CD14-positive monocyte (primary cell): ENCODE measurements around the gene LRP1B. TPM values are rescaled to one million over a fixed set of nuclear protein-coding genes. Genes with fewer than 3 reads are reported as not detected.
A peak's percentile ranks its signal among the peaks of the same experiment; 100 is the strongest.

Experiments used
- DNase-seq, 3 donors: peaks; one replicate each; pipeline ENCODE4 v3.0.0-alpha.2; 2011 to 2022
- H2AFZ ChIP-seq: 2 replicates; pipeline ENCODE4 v1.6.0; 2012; ENCODE audit warnings: mild to moderate bottlenecking, low read depth, low read length, inconsistent platforms; ENCODE audit not compliant: insufficient read depth, poor library complexity, severe bottlenecking
- H3K27ac ChIP-seq, 2 donors: 1 replicate in 1 of 2; 2 replicates in 1 of 2; pipeline ENCODE4 v1.5.1; 2012 to 2013; ENCODE audit warnings: low read length in 2 of 2, control low read depth in 1 of 2, inconsistent platforms in 1 of 2, low read depth in 1 of 2, mild to moderate bottlenecking in 1 of 2
- H3K27me3 ChIP-seq, 2 donors: one replicate each; pipeline versions ENCODE4 v1.6.0 to v1.6.1; 2011 to 2013; ENCODE audit warnings: low read length in 2 of 2; ENCODE audit not compliant: control insufficient read depth in 2 of 2, insufficient read depth in 2 of 2
- H3K36me3 ChIP-seq, 2 donors: replicated peaks in 1 of 2; 1 replicate in 1 of 2; 2 replicates in 1 of 2; pipeline versions ENCODE4 v1.5.1 to v1.6.1; 2012 to 2013; ENCODE audit warnings: low read length in 2 of 2, control low read depth in 1 of 2, inconsistent platforms in 1 of 2, mild to moderate bottlenecking in 1 of 2; ENCODE audit not compliant: insufficient read depth in 2 of 2, control insufficient read depth in 1 of 2
- H3K4me1 ChIP-seq, 2 donors: 1 replicate in 1 of 2; 2 replicates in 1 of 2; pipeline versions ENCODE4 v1.5.1 to v1.6.1; 2012 to 2013; ENCODE audit warnings: low read length in 2 of 2, control low read depth in 1 of 2, inconsistent platforms in 1 of 2, mild to moderate bottlenecking in 1 of 2, moderate library complexity in 1 of 2; ENCODE audit not compliant: insufficient read depth in 2 of 2, control insufficient read depth in 1 of 2
- H3K4me2 ChIP-seq: replicated peaks from 2 replicates; pipeline ENCODE3; 2012; ENCODE audit warnings: low read length, moderate library complexity, mild to moderate bottlenecking; ENCODE audit not compliant: poor library complexity, severe bottlenecking; ENCODE audit errors: extremely low read depth
- H3K4me3 ChIP-seq, 3 experiments: fragments of 200-600 bp in 1 of 3; sonication (generic) in 1 of 3; replicated peaks in 1 of 3; 1 replicate in 2 of 3; 2 replicates in 1 of 3; pipeline ENCODE4 v1.5.1; 2011 to 2013; ENCODE audit warnings: low read length in 3 of 3, mild to moderate bottlenecking in 3 of 3, control low read depth in 2 of 3, low read depth in 2 of 3, inconsistent platforms in 1 of 3, moderate library complexity in 1 of 3
- H3K79me2 ChIP-seq: 2 replicates; pipeline ENCODE4 v1.6.0; 2012; ENCODE audit warnings: mild to moderate bottlenecking, control low read depth, inconsistent platforms, low read length, moderate library complexity; ENCODE audit not compliant: insufficient read depth
- H3K9ac ChIP-seq: 2 replicates; pipeline ENCODE4 v1.6.0; 2017; ENCODE audit warnings: low read length, mild to moderate bottlenecking; ENCODE audit not compliant: insufficient read depth, poor library complexity, severe bottlenecking
- H3K9me3 ChIP-seq, 2 donors: replicated peaks in 1 of 2; 1 replicate in 1 of 2; 2 replicates in 1 of 2; pipeline versions ENCODE4 v1.5.1 to v1.6.1; 2012 to 2013; ENCODE audit warnings: low read length in 2 of 2, control low read depth in 1 of 2; ENCODE audit not compliant: control insufficient read depth in 1 of 2, insufficient read depth in 1 of 2
- H4K20me1 ChIP-seq: 2 replicates; pipeline ENCODE4 v1.6.0; 2012; ENCODE audit warnings: mild to moderate bottlenecking, low read length, control low read depth, moderate library complexity; ENCODE audit not compliant: insufficient read depth
- H3K27ac Mint-ChIP-seq, 7 donors: one replicate each; pipeline ENCODE4 v1.8.0; 2020; ENCODE audit warnings: mild to moderate bottlenecking in 7 of 7, mixed read lengths in 7 of 7, moderate library complexity in 6 of 7, inconsistent platforms in 2 of 7
- H3K27me3 Mint-ChIP-seq, 3 donors: one replicate each; pipeline ENCODE4 v1.8.0; 2021 to 2022; ENCODE audit warnings: low read depth in 3 of 3, mild to moderate bottlenecking in 3 of 3, mixed read lengths in 3 of 3, moderate library complexity in 3 of 3, inconsistent platforms in 1 of 3
- H3K36me3 Mint-ChIP-seq, 2 donors: one replicate each; pipeline ENCODE4 v1.8.0; 2020; ENCODE audit warnings: mixed read lengths in 2 of 2, inconsistent platforms in 1 of 2, mild to moderate bottlenecking in 1 of 2
- H3K4me1 Mint-ChIP-seq: one replicate; pipeline ENCODE4 v1.8.0; 2020; ENCODE audit warnings: mild to moderate bottlenecking, mixed read lengths
- H3K4me3 Mint-ChIP-seq, 2 donors: one replicate each; pipeline ENCODE4 v1.8.0; 2020; ENCODE audit warnings: mild to moderate bottlenecking in 2 of 2, mixed read lengths in 2 of 2, moderate library complexity in 1 of 2
- H3K9me3 Mint-ChIP-seq, 7 donors: one replicate each; pipeline ENCODE4 v1.8.0; 2020 to 2022; ENCODE audit warnings: mixed read lengths in 7 of 7, mild to moderate bottlenecking in 6 of 7, moderate library complexity in 6 of 7, inconsistent platforms in 2 of 7
- CTCF ChIP-seq: fragments of 200-600 bp; IDR thresholded peaks from one replicate; pipeline ENCODE4 v1.8.0; 2022; ENCODE audit warnings: antibody characterized with exemption, mild to moderate bottlenecking
- WGBS: methylation state at CpG from one replicate; pipeline ENCODE4 v1.1.5; 2013; ENCODE audit warnings: missing lambda C conversion rate; ENCODE audit not compliant: insufficient coverage; 5-methylcytosine and 5-hydroxymethylcytosine counted together
- intact Hi-C, 2 donors: fragments of 100-400 bp; cut with micrococcal nuclease; formaldehyde crosslinking; loops; one replicate each; pipeline versions ENCODE4 v1.15.0 to v1.15.1; 2023
- polyA plus RNA-seq, 3 donors: library from polyadenylated mRNA; depleted of rRNA in 1 of 3; unstranded in 2 of 3; stranded (reverse) in 1 of 3; fragments of 300-500 nt in 2 of 3; fragments of >200 nt in 1 of 3; fragmentation: Illumina TruSeq in 2 of 3; gene quantifications; 1 replicate in 2 of 3; 2 replicates in 1 of 3; pipeline ENCODE4 v1.2.3, GENCODE V29; 2012 to 2021

The LRP1B gene
- polyA plus RNA-seq, 3 donors, result not detected

- Mint-ChIP-seq H3K4me1 (no peaks in the 10 kb centered on the region), H3K27ac (no peak overlapping the region), H3K36me3 (no peaks in the 10 kb centered on the region), H3K27me3 (peaks cover 0 to 3% (median 0%) of the 10 kb centered on the region in 3 donors), H3K9me3 (peaks cover 0 to 2% (median 0%) of the 10 kb centered on the region in 7 donors), H3K4me3 (no peak overlapping the region)
- WGBS, result no CpG with 5 or more reads among the region's 2 CpGs
- Histone ChIP-seq H2AFZ (no peak overlapping the region), H3K4me2 (no peak overlapping the region), H3K27me3 (no peaks in the 10 kb centered on the region), H3K36me3 (no peaks in the 10 kb centered on the region), H3K27ac (no peak overlapping the region), H3K79me2 (no peaks in the 10 kb centered on the region), H4K20me1 (no peaks in the 10 kb centered on the region), H3K4me1 (no peaks in the 10 kb centered on the region), H3K9ac (no peak overlapping the region), H3K9me3 (no peaks in the 10 kb centered on the region), H3K4me3 (no peak overlapping the region)
- no peak for DNase-seq
- TF ChIP-seq CTCF, result no peak
- intact Hi-C loops, result no loop called here
Measured at GRCh38 chr2:142104134-142104758, 26.6 kb downstream of the LRP1B start.

GRCh38 chr2:142100970-142101369, 29.8 kb downstream of the LRP1B start:
- H3K27me3 ChIP-seq, result no peaks in the 10 kb centered on the region
- no peaks in the 10 kb centered on the region for H3K9me3 ChIP-seq
- no peak overlapping the region for H3K27ac ChIP-seq
- no peak overlapping the region for H3K4me2 ChIP-seq
- H2AFZ ChIP-seq, result no peak overlapping the region
- no CpG with 5 or more reads among the region's 1 CpG for WGBS
- no peak overlapping the region for H3K4me3 ChIP-seq
- intact Hi-C loops, result no loop called here
- H3K9ac ChIP-seq, result no peak overlapping the region
- peaks cover 0 to 2% (median 0%) of the 10 kb centered on the region in 7 donors for H3K9me3 Mint-ChIP-seq
- peak overlapping the region in 1 of 7 donors; percentile 19 for H3K27ac Mint-ChIP-seq
- H3K4me3 Mint-ChIP-seq, result no peak overlapping the region
- H3K4me1 Mint-ChIP-seq, result no peaks in the 10 kb centered on the region
- DNase-seq, result no peak
- no peaks in the 10 kb centered on the region for H3K36me3 Mint-ChIP-seq
- H3K4me1 ChIP-seq, result no peaks in the 10 kb centered on the region
- H3K79me2 ChIP-seq, result no peaks in the 10 kb centered on the region
- H4K20me1 ChIP-seq, result no peaks in the 10 kb centered on the region
- H3K27me3 Mint-ChIP-seq, result peaks cover 0 to 3% (median 0%) of the 10 kb centered on the region in 3 donors
- H3K36me3 ChIP-seq, result no peaks in the 10 kb centered on the region
- no peak for TF ChIP-seq CTCF
